Measurements from ENCODE around the gene ILKAP. TPM values are rescaled to one million over a fixed set of nuclear protein-coding genes. Genes with fewer than 3 reads are reported as not detected.

The ILKAP gene
- total and polyA plus RNA-seq, 11 donors = 12.4 to 41.7 (median 24.0) TPM

- H3K36me3 ChIP-seq = peaks cover 0 to 97% (median 90%) of the 10 kb centered on the region in 9 donors
- no peak overlapping the region for H3K4me3 ChIP-seq
- no peak overlapping the region for H3K27ac ChIP-seq
- no peaks in the 10 kb centered on the region for H3K27me3 ChIP-seq
- WGBS, 4 donors = 86 to 91% (median 88%) methylated on average over 2 of the region's 2 CpGs
- intact Hi-C loops (cut with DNase I) = no loop called here
- no peaks in the 10 kb centered on the region for H3K9me3 ChIP-seq
- TF ChIP-seq CTCF (IDR thresholded peaks at IDR 0.05) (no peak), POLR2A (IDR thresholded peaks at IDR 0.05) (no peak)
- ATAC-seq (no peak), DNase-seq (no peak)
- H3K4me1 ChIP-seq = peaks cover 0 to 21% (median 0%) of the 10 kb centered on the region in 12 donors
Measured at GRCh38 chr2:238190445-238190844, 13.1 kb downstream of the ILKAP start.

- peak; percentile 71 to 89 (median 88) for ATAC-seq
- WGBS, 4 donors = 80 to 88% (median 80%) methylated on average over 17 of the region's 17 CpGs
- Histone ChIP-seq H3K27me3 (no peaks in the 10 kb centered on the region), H3K9me3 (no peaks in the 10 kb centered on the region), H3K36me3 (peaks cover 0 to 100% (median 96%) of the 10 kb centered on the region in 9 donors), H3K4me3 (no peak overlapping the region), H3K4me1 (peaks cover 0 to 21% (median 0%) of the 10 kb centered on the region in 12 donors), H3K27ac (peak overlapping the region in 4 of 12 donors; percentile 8 to 28 (median 10))
- TF ChIP-seq POLR2A (IDR thresholded peaks at IDR 0.05) = no peak
- no peak for TF ChIP-seq CTCF (IDR thresholded peaks at IDR 0.05)
- no peak for DNase-seq
- intact Hi-C loops (cut with DNase I) = no loop called here
Measured at GRCh38 chr2:238187618-238188548, 15.6 kb downstream of the ILKAP start.

- H3K27me3 ChIP-seq = no peaks in the 10 kb centered on the region
- H3K36me3 ChIP-seq = peaks cover 0 to 100% (median 100%) of the 10 kb centered on the region in 9 donors
- TF ChIP-seq CTCF (IDR thresholded peaks at IDR 0.05) (no peak), POLR2A (IDR thresholded peaks at IDR 0.05) (no peak)
- ATAC-seq = no peak
- no peak for DNase-seq
- no peak overlapping the region for H3K4me3 ChIP-seq
- no peaks in the 10 kb centered on the region for H3K9me3 ChIP-seq
- no peak overlapping the region for H3K27ac ChIP-seq
- intact Hi-C loops (cut with DNase I) = no loop called here
- 87 to 95% (median 91%) methylated on average over 4 of the region's 4 CpGs for WGBS, 4 donors
- H3K4me1 ChIP-seq = peaks cover 0 to 21% (median 0%) of the 10 kb centered on the region in 12 donors
Measured at GRCh38 chr2:238183821-238184220, 19.7 kb downstream of the ILKAP start.

GRCh38 chr2:238182362-238182761 is 21.1 kb downstream of the ILKAP start:
- ATAC-seq (peak in 1 of 4 donors; percentile 31), DNase-seq (no peak)
- H3K36me3 ChIP-seq = peaks cover 3 to 100% (median 100%) of the 10 kb centered on the region in 9 donors
- H3K27me3 ChIP-seq = no peaks in the 10 kb centered on the region
- H3K27ac ChIP-seq = no peak overlapping the region
- WGBS, 4 donors = 53 to 73% (median 66%) methylated on average over 6 of the region's 6 CpGs
- H3K4me1 ChIP-seq = peaks cover 0 to 8% (median 0%) of the 10 kb centered on the region in 12 donors
- intact Hi-C loops (cut with DNase I) = no loop called here
- H3K9me3 ChIP-seq = no peaks in the 10 kb centered on the region
- TF ChIP-seq POLR2A (IDR thresholded peaks at IDR 0.05) = no peak
- no peak for TF ChIP-seq CTCF (IDR thresholded peaks at IDR 0.05)
- no peak overlapping the region for H3K4me3 ChIP-seq
